Effector memory CD8-positive, alpha-beta T cell (primary cell): ENCODE data around the gene OXSR1.
"Not testable (repeated sequence)": the region's sequence is repeated elsewhere in the genome, so short reads cannot be mapped to it uniquely, and the experiment has no call there.

Source experiments
- ATAC-seq: fragments of 150-1000 bp; cut with Tn5 transposase; replicated peaks from 2 replicates; pipeline ENCODE4 v1.10.0; 2021; ENCODE audit warnings: mild to moderate bottlenecking, moderate library complexity
- DNase-seq, 3 experiments: peaks; one replicate each; pipeline ENCODE4 v3.0.0; 2021
- H3K27ac Mint-ChIP-seq, 2 donors: one replicate each; pipeline ENCODE4 v1.8.0; 2022; ENCODE audit warnings: mild to moderate bottlenecking in 2 of 2, mixed read lengths in 2 of 2, moderate library complexity in 2 of 2
- H3K27me3 Mint-ChIP-seq, 2 donors: one replicate each; pipeline ENCODE4 v1.8.0; 2022; ENCODE audit warnings: mixed read lengths in 2 of 2
- H3K36me3 Mint-ChIP-seq: one replicate; pipeline ENCODE4 v1.8.0; 2022; ENCODE audit warnings: mild to moderate bottlenecking, moderate library complexity, mixed read lengths; ENCODE audit not compliant: insufficient read depth
- H3K4me1 Mint-ChIP-seq, 2 donors: one replicate each; pipeline ENCODE4 v1.8.0; 2022; ENCODE audit warnings: low read depth in 2 of 2, mixed read lengths in 2 of 2
- H3K4me3 Mint-ChIP-seq, 2 donors: one replicate each; pipeline ENCODE4 v1.8.0; 2022; ENCODE audit warnings: mild to moderate bottlenecking in 2 of 2, mixed read lengths in 2 of 2, moderate library complexity in 2 of 2
- H3K9me3 Mint-ChIP-seq, 2 donors: one replicate each; pipeline ENCODE4 v1.8.0; 2022; ENCODE audit warnings: mixed read lengths in 2 of 2

Gene OXSR1

GRCh38 chr3:38173834-38174418 is 8.6 kb downstream of the OXSR1 start:
- Mint-ChIP-seq H3K36me3 (no peaks in the 10 kb centered on the region), H3K4me3 (peak overlapping the region; percentile 15 to 64)

GRCh38 chr3:38177181-38177580 is 11.8 kb downstream of the OXSR1 start:
- H3K27me3 Mint-ChIP-seq, result no peaks in the 10 kb centered on the region
- H3K9me3 Mint-ChIP-seq, result no peaks in the 10 kb centered on the region
- no peak overlapping the region for H3K4me3 Mint-ChIP-seq
- peaks cover 41 to 47% of the 10 kb centered on the region in 2 donors for H3K4me1 Mint-ChIP-seq
- no peak for ATAC-seq
- peak overlapping the region; percentile 61 to 62 for H3K27ac Mint-ChIP-seq
- H3K36me3 Mint-ChIP-seq, result peaks cover 12% of the 10 kb centered on the region
- DNase-seq, result no peak

More at GRCh38 chr3:38173834-38174418, 8.6 kb downstream of the OXSR1 start:
- Mint-ChIP-seq H3K9me3 (no peaks in the 10 kb centered on the region), H3K4me1 (peaks cover 49 to 50% of the 10 kb centered on the region in 2 donors), H3K27ac (peak overlapping the region; percentile 8 to 30), H3K27me3 (no peaks in the 10 kb centered on the region)
- DNase-seq (no peak), ATAC-seq (peak; percentile 51)

DNA sequence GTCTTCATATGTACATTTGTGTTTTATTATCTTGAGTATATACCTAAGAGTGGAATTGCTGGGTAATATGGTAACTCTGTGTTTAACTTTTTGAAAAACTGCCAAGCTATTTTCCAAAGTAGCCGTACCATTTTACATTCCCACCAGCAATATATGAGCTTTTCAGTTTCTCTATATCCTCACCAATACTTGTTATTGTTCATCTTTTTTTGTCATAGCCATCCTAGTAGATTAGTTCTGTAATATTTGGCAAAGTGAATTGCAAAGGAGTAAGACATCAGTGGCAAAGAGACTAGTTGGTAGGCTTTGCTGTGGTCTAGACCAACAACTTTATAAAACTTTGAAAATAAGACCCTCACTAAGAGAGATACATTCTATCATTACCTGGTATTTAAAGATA is 21.4 kb downstream of the OXSR1 start:
- H3K4me3 Mint-ChIP-seq, result no peak overlapping the region
- H3K9me3 Mint-ChIP-seq, result no peaks in the 10 kb centered on the region
- no peak for DNase-seq
- H3K36me3 Mint-ChIP-seq, result peaks cover 27% of the 10 kb centered on the region
- H3K4me1 Mint-ChIP-seq, result peaks cover 4 to 9% of the 10 kb centered on the region in 2 donors
- H3K27ac Mint-ChIP-seq, result no peak overlapping the region
- no peak for ATAC-seq
- H3K27me3 Mint-ChIP-seq, result no peaks in the 10 kb centered on the region

- Mint-ChIP-seq H3K36me3 (peaks cover 33% of the 10 kb centered on the region), H3K27ac (no peak overlapping the region), H3K27me3 (no peaks in the 10 kb centered on the region), H3K4me1 (peaks cover 3 to 13% of the 10 kb centered on the region in 2 donors), H3K9me3 (no peaks in the 10 kb centered on the region), H3K4me3 (no peak overlapping the region)
- DNase-seq (no peak), ATAC-seq (no peak)
These were observed 25.1 kb downstream of the OXSR1 start for GRCh38 chr3:38190481-38190881.

- not testable (repeated sequence) for H3K9me3 Mint-ChIP-seq, H3K27me3 Mint-ChIP-seq, ATAC-seq, DNase-seq
- Mint-ChIP-seq H3K36me3 (peaks cover 21% of the 10 kb centered on the region), H3K4me3 (peak overlapping the region in 1 of 2 donors; percentile 33), H3K27ac (peak overlapping the region; percentile 51 to 76), H3K4me1 (peaks cover 24 to 52% of the 10 kb centered on the region in 2 donors)
These were observed 37.6 kb downstream of the OXSR1 start for GRCh38 chr3:38202931-38203330.

DNA sequence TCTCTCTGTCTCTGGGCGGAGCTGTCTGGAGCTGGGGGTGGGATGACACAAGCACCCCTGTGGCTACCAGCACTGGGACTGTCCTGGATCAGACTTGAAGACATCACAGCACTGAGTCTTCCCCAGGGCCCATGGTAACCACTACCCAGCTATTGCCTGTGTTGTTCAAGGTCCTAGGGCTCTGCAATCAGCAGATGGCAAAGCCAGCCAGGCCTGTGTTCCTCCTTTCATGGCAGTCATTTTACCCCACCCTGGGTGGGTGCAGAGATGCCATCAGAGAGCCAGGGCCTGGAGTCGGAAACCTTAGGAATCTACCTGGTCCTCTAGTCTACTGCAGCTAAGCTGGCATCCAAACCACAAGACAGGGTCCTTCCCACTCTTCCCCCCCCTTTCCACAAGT is 38.4 kb downstream of the OXSR1 start:
- no peaks in the 10 kb centered on the region for H3K27me3 Mint-ChIP-seq
- no peak for DNase-seq
- H3K36me3 Mint-ChIP-seq, result peaks cover 21% of the 10 kb centered on the region
- no peaks in the 10 kb centered on the region for H3K9me3 Mint-ChIP-seq
- H3K4me1 Mint-ChIP-seq, result peaks cover 24 to 52% of the 10 kb centered on the region in 2 donors
- peak overlapping the region; percentile 51 to 76 for H3K27ac Mint-ChIP-seq
- ATAC-seq, result no peak
- H3K4me3 Mint-ChIP-seq, result no peak overlapping the region

GRCh38 chr3:38204599-38205471 is 39.5 kb downstream of the OXSR1 start:
- Mint-ChIP-seq H3K4me3 (no peak overlapping the region), H3K27me3 (no peaks in the 10 kb centered on the region), H3K9me3 (no peaks in the 10 kb centered on the region), H3K36me3 (peaks cover 14% of the 10 kb centered on the region), H3K4me1 (peaks cover 24 to 57% of the 10 kb centered on the region in 2 donors), H3K27ac (peak overlapping the region; percentile 44 to 68)
- ATAC-seq, result no peak
- no peak for DNase-seq

DNA sequence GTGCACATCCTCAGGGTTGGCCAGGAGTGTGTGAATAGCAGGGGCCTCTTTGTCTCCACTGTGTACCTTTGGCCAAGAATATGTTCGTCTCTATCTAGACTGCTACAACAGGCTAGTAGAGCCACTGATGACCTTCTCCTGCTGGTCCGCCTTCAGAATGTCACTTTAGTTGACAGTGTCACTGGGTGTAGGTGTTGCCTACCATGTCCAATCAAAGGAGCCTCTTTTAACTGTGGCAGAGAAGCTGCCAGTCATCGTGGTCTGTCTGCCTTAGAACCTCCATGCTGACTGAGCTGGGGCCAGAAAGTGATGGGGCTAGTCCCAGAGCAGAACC is 40.1 kb downstream of the OXSR1 start:
- ATAC-seq, result peak; percentile 28
- no peaks in the 10 kb centered on the region for H3K9me3 Mint-ChIP-seq
- H3K36me3 Mint-ChIP-seq, result peaks cover 13% of the 10 kb centered on the region
- peaks cover 27 to 63% of the 10 kb centered on the region in 2 donors for H3K4me1 Mint-ChIP-seq
- no peak overlapping the region for H3K4me3 Mint-ChIP-seq
- no peaks in the 10 kb centered on the region for H3K27me3 Mint-ChIP-seq
- DNase-seq, result no peak
- H3K27ac Mint-ChIP-seq, result peak overlapping the region in 1 of 2 donors; percentile 68

GRCh38 chr3:38207254-38208003 is 42.1 kb downstream of the OXSR1 start:
- Mint-ChIP-seq H3K9me3 (no peaks in the 10 kb centered on the region), H3K36me3 (peaks cover 3% of the 10 kb centered on the region), H3K27me3 (no peaks in the 10 kb centered on the region), H3K4me3 (no peak overlapping the region), H3K27ac (peak overlapping the region; percentile 32 to 49), H3K4me1 (peaks cover 36 to 70% of the 10 kb centered on the region in 2 donors)
- ATAC-seq, result no peak
- no peak for DNase-seq

GRCh38 chr3:38210141-38210757 is 44.9 kb downstream of the OXSR1 start:
- no peaks in the 10 kb centered on the region for H3K27me3 Mint-ChIP-seq
- peaks cover 28 to 66% of the 10 kb centered on the region in 2 donors for H3K4me1 Mint-ChIP-seq
- H3K27ac Mint-ChIP-seq, result peak overlapping the region; percentile 29 to 52
- peaks cover 3% of the 10 kb centered on the region for H3K36me3 Mint-ChIP-seq
- H3K4me3 Mint-ChIP-seq, result no peak overlapping the region
- H3K9me3 Mint-ChIP-seq, result no peaks in the 10 kb centered on the region
- ATAC-seq, result peak; percentile 84
- DNase-seq, result no peak

- Mint-ChIP-seq H3K36me3 (peaks cover 12% of the 10 kb centered on the region), H3K27ac (peak overlapping the region in 1 of 2 donors; percentile 53), H3K9me3 (no peaks in the 10 kb centered on the region), H3K4me3 (no peak overlapping the region), H3K4me1 (peaks cover 23 to 61% of the 10 kb centered on the region in 2 donors), H3K27me3 (no peaks in the 10 kb centered on the region)
- ATAC-seq (no peak), DNase-seq (no peak)
These were observed 46.8 kb downstream of the OXSR1 start for GRCh38 chr3:38212141-38212540.

DNA sequence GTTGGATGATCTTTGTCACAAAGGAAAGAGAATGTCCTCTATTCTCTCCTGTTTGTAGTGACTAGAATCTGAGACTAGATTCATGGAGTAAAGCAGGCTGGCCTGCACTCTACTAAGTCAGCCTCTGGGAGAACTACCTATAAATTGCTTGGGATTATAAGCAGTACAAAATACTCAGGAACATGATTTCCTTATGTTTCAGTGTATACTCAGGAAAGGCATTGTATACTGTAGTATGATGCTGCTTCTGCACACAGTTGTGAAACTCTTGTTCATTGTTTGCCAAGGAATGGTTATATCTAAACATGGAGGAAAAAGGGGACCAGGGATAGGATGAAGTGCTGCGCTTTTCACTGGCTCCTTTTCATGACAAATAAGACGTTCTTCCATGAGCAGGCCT is 49.2 kb downstream of the OXSR1 start:
- DNase-seq, result no peak
- H3K36me3 Mint-ChIP-seq, result peaks cover 18% of the 10 kb centered on the region
- no peaks in the 10 kb centered on the region for H3K9me3 Mint-ChIP-seq
- no peaks in the 10 kb centered on the region for H3K27me3 Mint-ChIP-seq
- no peak overlapping the region for H3K4me3 Mint-ChIP-seq
- ATAC-seq, result no peak
- peaks cover 21 to 58% of the 10 kb centered on the region in 2 donors for H3K4me1 Mint-ChIP-seq
- H3K27ac Mint-ChIP-seq, result peak overlapping the region in 1 of 2 donors; percentile 60

DNA sequence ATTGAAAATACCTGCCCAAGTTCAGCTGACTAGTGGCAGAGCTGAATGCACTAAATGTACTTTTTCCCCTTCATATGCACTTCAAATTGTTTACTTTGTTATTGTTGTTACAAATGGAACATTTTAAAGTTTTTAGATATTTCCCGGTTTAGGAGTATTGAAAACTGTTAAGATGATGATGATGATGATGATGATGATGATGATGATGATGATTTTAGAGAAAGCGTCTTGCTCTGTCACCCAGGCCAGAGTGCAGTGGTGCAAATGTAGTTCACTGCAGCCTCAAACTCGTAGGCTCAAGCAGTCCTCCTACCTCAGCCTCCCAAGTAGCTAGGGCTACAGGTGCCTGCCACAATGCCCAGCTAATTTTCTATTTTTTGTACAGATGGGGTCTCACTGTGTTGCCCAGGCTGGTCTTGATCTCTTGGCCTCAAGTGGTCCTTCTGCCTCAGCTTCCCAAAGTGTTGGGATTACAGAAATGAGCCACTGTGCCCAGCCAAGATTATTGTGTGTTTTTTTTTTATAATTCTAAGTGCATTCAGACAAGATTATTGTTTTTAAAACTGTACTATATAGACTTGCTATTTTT is 54.4 kb downstream of the OXSR1 start:
- Mint-ChIP-seq H3K9me3 (no peaks in the 10 kb centered on the region), H3K27me3 (no peaks in the 10 kb centered on the region), H3K4me3 (no peak overlapping the region), H3K36me3 (peaks cover 41% of the 10 kb centered on the region), H3K27ac (no peak overlapping the region), H3K4me1 (peaks cover 3 to 27% of the 10 kb centered on the region in 2 donors)
- DNase-seq (no peak), ATAC-seq (no peak)
